ENCODE measurements around the gene ZNF594.
"Not testable (repeated sequence)": the region's sequence is repeated elsewhere in the genome, so short reads cannot be mapped to it uniquely, and the experiment has no call there.

Gene ZNF594

GRCh38 chr17:5135726-5136579 lies 55.7 kb downstream of the ZNF594 start:
- DNase-seq: no peak

GRCh38 chr17:5135131-5135712 lies 56.4 kb downstream of the ZNF594 start:
- DNase-seq: not testable (repeated sequence)

DNA sequence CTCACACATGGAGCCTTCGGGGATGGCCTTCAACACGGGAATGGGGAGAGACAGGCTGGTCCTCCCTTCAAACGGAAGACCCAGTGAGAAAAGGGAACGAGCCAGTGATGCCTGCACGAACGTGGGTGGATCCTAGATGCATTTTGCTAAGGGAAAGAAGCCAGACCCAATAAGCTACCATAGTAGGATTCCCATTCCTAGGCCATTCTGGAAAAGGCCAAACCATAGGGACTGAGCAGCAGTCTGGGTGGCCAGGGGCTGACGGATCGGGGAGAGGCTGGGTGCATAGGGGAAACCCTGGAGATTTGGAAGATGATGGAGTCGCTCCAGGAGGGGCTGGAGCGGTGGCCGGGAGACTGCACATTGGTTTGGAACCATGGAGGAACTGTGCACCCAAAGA lies 57.1 kb downstream of the ZNF594 start:
- DNase-seq: not testable (repeated sequence)

DNA sequence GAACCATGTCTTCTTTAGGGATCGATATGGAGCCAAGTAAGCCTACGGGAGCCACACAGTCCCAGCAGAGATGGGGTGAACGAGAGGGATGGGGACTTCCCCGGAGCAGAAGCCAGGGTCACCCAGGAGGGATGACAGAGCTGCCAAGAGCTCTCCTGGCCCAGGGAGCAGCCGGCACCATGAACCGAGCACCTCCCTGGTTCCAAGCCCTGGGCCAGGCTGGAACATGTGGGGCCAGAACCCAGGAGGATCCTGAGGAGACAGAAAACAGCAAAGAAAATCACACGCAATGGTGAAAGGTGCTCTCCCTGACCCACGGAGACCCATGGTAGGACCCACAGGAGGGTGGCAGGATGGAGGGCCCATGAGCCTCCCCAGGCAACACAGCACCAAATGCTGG lies 57.7 kb downstream of the ZNF594 start:
- not testable (repeated sequence) for DNase-seq

DNA sequence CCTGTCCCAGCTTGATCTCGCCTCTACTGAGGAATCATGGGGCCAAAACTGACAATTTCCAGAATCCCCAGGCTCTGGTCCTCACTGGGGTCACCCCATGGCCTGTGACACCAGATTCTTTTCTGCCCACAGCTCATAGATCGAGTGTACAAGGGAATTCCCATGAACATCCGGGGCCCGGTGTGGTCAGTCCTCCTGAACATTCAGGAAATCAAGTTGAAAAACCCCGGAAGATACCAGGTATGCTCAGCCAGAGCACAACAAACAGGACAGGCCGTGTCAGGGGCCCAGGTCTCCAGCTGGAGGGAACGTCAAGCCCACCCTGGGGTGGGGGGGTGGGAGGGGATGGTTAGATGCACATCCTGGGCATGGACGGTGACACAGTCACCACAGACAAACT lies 58.4 kb downstream of the ZNF594 start:
- no peak for DNase-seq

DNA sequence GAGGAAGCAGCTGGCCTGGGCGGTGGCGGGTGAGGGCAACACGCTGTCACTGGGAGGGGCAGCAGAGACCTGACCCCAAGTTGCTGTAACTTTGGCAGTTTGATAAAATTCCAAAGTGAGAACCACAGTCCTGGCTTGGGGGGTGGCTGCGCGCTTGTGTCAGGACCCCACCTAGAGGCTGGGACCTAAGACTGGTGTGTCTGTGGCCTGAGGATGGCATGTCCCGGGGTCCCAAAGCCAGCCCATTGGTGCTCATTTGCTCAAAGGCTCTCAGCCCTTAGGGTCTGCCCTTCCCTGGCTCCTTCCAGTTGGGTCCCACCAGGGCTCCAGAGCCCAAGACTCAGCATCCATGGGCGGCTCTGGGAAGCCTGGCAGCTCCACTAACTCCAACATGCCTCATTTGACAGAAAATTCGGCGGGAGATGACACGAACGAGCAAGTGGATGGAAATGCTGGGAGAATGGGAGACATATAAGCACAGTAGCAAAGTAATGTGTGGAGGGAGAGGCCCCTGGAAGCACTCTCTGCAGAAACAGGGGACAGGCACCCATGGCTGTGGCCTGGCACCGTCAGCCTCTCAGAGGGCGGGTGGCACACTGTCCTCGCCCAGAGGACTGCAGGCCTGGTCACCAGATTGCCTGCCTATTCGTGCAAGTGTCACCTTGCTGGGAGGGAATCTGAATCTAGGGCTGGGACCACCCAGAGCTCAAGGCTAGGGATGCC lies 59.0 kb downstream of the ZNF594 start:
- not testable (repeated sequence) for DNase-seq

DNA sequence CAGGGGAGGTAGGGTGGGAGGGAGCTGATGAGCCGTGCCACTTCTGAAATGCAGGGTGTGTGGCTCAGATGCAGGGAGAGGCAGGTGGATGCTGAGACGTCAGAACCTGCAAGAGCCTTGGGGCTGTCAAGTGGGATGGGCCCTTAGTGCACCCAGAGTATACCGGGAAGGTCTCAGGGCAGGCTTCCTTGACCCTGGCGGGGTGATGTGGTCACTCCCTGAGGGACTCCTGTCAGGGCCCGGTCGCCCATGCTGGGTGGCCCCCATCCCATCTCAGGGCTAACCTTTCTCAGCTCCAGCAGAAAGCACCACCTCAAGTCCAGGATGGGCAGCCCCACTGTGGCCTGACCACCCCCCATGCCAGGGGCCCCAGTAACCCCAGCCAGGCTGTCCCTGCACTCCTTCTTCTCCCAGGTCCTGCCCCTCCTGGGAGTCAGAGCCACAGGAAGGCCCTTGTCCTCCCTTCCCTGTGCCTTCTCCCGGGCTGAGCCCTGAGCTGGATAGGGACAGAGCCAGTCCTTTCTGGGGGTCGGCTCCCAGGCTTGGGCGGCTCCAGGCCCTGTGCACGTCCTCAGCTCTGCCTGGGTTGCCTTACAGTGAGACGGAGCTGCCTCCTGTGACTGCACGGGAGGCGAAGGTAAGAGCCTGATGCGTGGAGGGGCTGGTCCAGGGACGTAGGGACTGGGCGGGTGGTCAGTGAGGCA lies 59.7 kb downstream of the ZNF594 start:
- not testable (repeated sequence) for DNase-seq

GRCh38 chr17:5131146-5131715 lies 60.4 kb downstream of the ZNF594 start:
- DNase-seq: no peak

- DNase-seq: not testable (repeated sequence)
Observed at GRCh38 chr17:5130687-5131086, 61.0 kb downstream of the ZNF594 start.

- not testable (repeated sequence) for DNase-seq
Observed at GRCh38 chr17:5130261-5130660, 61.4 kb downstream of the ZNF594 start.

DNA sequence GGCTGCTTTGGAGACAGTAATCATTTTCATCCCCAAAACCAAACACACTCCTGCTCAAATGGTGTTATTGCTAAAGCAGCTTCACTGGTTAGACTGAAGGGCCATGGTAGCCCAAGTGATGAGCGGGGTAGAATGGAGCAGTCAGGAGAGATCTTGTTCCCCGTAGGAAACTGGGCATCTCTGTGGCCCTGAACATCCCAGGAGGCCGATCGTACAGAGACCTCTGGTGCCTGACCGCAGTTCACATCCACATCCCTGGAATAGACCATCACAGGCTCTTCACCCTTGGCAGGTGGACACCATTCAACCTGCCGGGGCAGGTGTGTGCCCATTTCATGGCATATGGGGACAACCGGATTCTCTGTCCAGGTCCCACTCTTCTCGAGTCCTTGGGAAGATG lies 61.9 kb downstream of the ZNF594 start:
- DNase-seq: not testable (repeated sequence)

All from fibroblast of skin of right biceps (primary cell).